Psoas muscle (tissue), 8 donors: Measurements from ENCODE around the gene PDLIM7. TPM values are rescaled to one million over a fixed set of nuclear protein-coding genes. Genes with fewer than 3 reads are reported as not detected.

Source experiments
- ATAC-seq, 4 donors: fragments of 200-7000 bp; cut with Tn5 transposase; one replicate each; pipeline ENCODE4 v1.9.1; 2020; ENCODE audit warnings: moderate library complexity in 3 of 4, mild to moderate bottlenecking in 2 of 4
- DNase-seq, 2 donors: peaks; one replicate each; pipeline ENCODE4 v3.0.0-alpha.2; 2020
- H3K27ac ChIP-seq: fragments of 200-600 bp; one replicate; pipeline ENCODE4 v1.8.0; 2022
- H3K27me3 ChIP-seq, 3 donors: fragments of 200-600 bp in 1 of 3; one replicate each; pipeline versions ENCODE4 v1.6.1 to v1.8.0; 2013 to 2022; ENCODE audit warnings: low read length in 2 of 3, mild to moderate bottlenecking in 2 of 3, moderate library complexity in 1 of 3; ENCODE audit not compliant: insufficient read depth in 3 of 3
- H3K36me3 ChIP-seq, 2 donors: fragments of 200-600 bp in 1 of 2; one replicate each; pipeline versions ENCODE4 v1.6.1 to v1.8.0; 2013 to 2022; ENCODE audit warnings: low read depth in 1 of 2, mild to moderate bottlenecking in 1 of 2, moderate library complexity in 1 of 2; ENCODE audit not compliant: insufficient read depth in 1 of 2
- H3K4me1 ChIP-seq: fragments of 200-600 bp; one replicate; pipeline ENCODE4 v1.8.0; 2022
- H3K4me3 ChIP-seq: fragments of 200-600 bp; one replicate; pipeline ENCODE4 v1.8.0; 2022; ENCODE audit warnings: mild to moderate bottlenecking
- H3K9me3 ChIP-seq: fragments of 200-600 bp; one replicate; pipeline ENCODE4 v1.8.0; 2022
- CTCF ChIP-seq: fragments of 200-600 bp; IDR thresholded peaks from one replicate; pipeline ENCODE4 v1.8.0; 2022; ENCODE audit warnings: antibody characterized with exemption
- WGBS, 3 donors: extraction: QIAGEN DNeasy Blood & Tissue Kit; methylation state at CpG; one replicate each; pipeline versions ENCODE4 v1.1.6 to v1.1.7; 2013; 5-methylcytosine and 5-hydroxymethylcytosine counted together
- intact Hi-C, 2 donors: fragments of 100-400 bp; cut with DNase I; formaldehyde crosslinking; loops; one replicate each; pipeline versions ENCODE4 v1.11.0 to v1.14.2; 2022
- polyA plus RNA-seq, 3 donors: library from polyadenylated mRNA; stranded (reverse); fragments of 200-250 nt; gene quantifications; one replicate each; pipeline ENCODE4 v1.2.3, GENCODE V29; 2013
- total RNA-seq, 4 donors: library from RNA; stranded (reverse); fragmentation: NEBNext Ultra II Directional in 2 of 4; extraction: Animal tissue kit (Norgen Biotek cat#: 25700) in 2 of 4; gene quantifications; one replicate each; pipeline versions ENCODE4 v1.2.1 to v1.2.4, GENCODE V29; 2021 to 2023
- donor health status: healthy with polysubstance abuse.
- donor health status: DM: no; HTN: no; CAD: no; lungs with moderate emphysema.
- donor health status: Bipolar disorder and iron deficiency.
- donor health status: healthy.
- donor health status: DM: yes; HTN: yes; CAD: no.
- donor health status: DM: no; HTN: no; CAD: no.
- donor health status: DM: no; HTN: no; CAD: no.
- donor health status: DM: yes; HTN: yes; CAD: no.

The PDLIM7 gene
- total and polyA plus RNA-seq, 7 donors: 134 to 254 (median 174) TPM

- H3K4me1 ChIP-seq: peaks cover 34% of the 10 kb centered on the region
- peaks cover 0 to 19% of the 10 kb centered on the region in 2 donors for H3K36me3 ChIP-seq
- 14 to 55% (median 15%) methylated on average over 14 of the region's 14 CpGs for WGBS, 3 donors
- intact Hi-C loops: no loop called here
- no peaks in the 10 kb centered on the region for H3K27me3 ChIP-seq
- no peak for TF ChIP-seq CTCF
- H3K4me3 ChIP-seq: no peak overlapping the region
- peak overlapping the region; percentile 80 for H3K27ac ChIP-seq
- peak; percentile 17 to 24 (median 20) for ATAC-seq
- DNase-seq: no peak
- no peaks in the 10 kb centered on the region for H3K9me3 ChIP-seq
Observed at GRCh38 chr5:177479774-177480173, 17.6 kb downstream of the PDLIM7 start.

DNA sequence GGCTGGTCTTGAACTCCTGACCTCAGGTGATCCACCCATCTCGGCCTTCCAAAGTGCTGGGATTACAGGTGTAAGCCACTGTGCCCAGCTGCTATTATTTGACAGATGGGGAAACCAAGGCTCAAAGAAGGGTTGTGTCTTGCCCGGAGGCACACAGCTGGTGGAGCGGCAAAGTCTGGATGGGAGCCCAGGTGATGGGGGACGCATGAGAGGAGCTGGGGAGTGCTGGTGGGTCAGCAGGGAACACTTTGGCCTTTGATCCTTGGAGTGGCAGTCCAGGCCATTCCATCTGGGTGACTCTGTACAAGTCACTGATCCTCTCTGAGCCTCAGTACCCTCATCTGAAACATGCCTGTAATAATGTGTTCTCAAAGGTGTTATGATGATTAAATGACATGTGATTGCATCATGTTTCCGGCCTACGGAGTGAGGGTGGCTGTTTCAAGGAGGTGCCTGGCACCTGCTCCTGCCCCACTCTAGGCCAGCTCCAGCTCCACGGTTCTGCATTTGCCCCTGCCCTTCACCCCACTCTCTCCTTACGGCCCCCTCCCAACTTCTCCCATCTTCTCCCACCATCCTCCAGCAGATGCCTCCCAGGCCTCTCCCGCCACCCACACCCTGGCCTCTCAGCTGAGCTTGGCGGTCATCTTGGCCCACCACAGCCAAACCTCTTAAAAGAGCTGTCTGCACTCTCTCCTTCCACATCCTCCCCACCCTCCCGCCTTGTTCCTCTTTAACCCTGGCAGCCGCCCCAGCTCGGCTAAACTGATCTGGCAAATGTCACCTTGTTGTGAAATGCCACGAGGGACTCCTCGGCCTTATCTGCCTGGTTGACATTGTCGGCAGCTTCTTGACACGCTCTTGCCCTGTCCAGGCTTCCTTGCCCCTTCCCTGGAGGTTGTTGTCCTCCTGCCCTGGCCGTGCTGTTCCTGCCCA is 18.4 kb downstream of the PDLIM7 start:
- WGBS, 3 donors: 14 to 21% (median 16%) methylated on average over 18 of the region's 18 CpGs
- Histone ChIP-seq H3K27ac (peak overlapping the region; percentile 80), H3K9me3 (no peaks in the 10 kb centered on the region), H3K4me1 (peaks cover 26% of the 10 kb centered on the region), H3K27me3 (no peaks in the 10 kb centered on the region), H3K4me3 (no peak overlapping the region), H3K36me3 (peaks cover 0 to 17% of the 10 kb centered on the region in 2 donors)
- DNase-seq: peak; percentile 86 to 94
- intact Hi-C loops: no loop called here
- peak; percentile 56 to 84 (median 70) for ATAC-seq
- TF ChIP-seq CTCF: no peak

DNA sequence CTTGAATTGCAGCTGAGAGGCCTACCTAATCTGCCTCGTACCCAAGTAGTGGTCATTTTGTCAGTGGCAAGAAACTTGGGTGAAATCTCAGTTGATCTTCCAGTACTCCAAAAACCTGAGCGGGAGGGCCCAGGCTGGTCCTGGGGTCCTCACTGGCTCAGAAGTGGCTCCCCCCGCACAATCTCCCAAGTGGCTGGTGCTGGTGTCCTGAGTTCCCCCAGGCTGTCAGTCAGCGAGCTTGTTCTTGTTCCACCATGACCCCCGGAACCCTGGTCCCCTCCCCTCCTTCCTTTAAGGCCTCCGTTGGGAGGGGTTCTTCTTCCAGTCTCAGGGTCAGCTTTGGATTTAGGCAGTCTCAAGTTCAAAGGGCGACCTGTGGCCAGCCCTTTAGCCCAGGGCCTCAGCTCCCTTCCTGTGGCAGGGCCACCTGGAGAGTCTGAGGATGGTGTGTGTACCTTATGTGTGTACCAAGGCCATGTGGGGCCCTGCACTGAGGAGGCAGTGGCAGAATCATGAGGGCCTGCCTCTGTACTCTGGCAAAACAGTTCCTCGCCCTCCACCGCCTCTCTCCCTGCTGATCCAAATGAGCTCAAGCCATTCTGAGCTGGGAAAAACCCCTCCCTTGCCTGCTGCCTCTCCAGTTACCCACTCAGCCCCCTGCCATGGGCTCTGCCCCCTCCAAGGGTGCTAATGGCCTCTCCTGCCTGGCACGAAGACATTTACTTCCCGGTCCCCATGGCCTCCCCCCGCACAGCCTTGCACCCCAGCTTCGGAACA is 19.5 kb downstream of the PDLIM7 start:
- DNase-seq: no peak
- TF ChIP-seq CTCF: no peak
- intact Hi-C loops: no loop called here
- peak in 2 of 4 donors; percentile 0 to 2 for ATAC-seq
- Histone ChIP-seq H3K27ac (peak overlapping the region; percentile 80), H3K27me3 (no peaks in the 10 kb centered on the region), H3K4me3 (no peak overlapping the region), H3K36me3 (peaks cover 0 to 7% of the 10 kb centered on the region in 2 donors), H3K4me1 (peaks cover 21% of the 10 kb centered on the region), H3K9me3 (no peaks in the 10 kb centered on the region)
- WGBS, 3 donors: 92 to 95% (median 93%) methylated on average over 13 of the region's 13 CpGs

DNA sequence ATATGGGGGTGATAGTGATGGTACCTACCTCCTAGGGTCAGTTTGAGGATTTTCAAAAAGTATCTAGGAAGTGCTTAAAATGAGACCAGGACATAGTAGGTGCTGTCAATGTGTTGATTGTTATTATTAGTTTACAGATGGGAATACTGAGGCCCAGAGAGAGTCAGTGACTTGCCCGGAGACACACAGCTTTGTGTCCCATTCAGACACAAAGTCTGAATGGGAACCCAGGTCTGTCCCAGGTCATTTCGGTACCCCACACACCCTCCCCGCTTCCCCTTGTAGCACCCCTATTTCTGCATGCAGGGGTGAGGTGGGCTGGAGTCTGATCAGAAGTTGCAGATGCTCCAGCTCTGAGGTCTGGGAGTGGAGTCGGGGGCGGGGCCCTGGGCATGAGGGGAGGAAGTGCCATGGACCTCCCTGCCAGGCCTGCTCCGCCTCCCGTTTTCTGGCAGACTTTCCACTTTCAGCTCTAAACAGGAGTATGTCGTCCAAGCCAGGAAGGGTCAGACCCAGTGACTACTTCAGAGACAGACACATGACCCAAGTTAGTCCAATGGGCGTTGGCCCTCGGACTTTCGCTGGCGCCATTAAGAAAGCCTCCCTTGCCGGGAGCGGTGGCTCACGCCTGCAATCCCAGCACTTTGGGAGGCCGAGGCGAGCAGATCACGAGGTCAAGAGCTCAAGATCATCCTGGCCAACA is 20.7 kb downstream of the PDLIM7 start:
- peaks cover 0 to 4% of the 10 kb centered on the region in 2 donors for H3K36me3 ChIP-seq
- no peak for TF ChIP-seq CTCF
- 77 to 79% (median 77%) methylated on average over 18 of the region's 18 CpGs for WGBS, 3 donors
- no peak overlapping the region for H3K4me3 ChIP-seq
- intact Hi-C loops: no loop called here
- H3K27ac ChIP-seq: no peak overlapping the region
- ATAC-seq (no peak), DNase-seq (peak in 1 of 2 donors; percentile 65)
- H3K27me3 ChIP-seq: no peaks in the 10 kb centered on the region
- H3K4me1 ChIP-seq: peaks cover 29% of the 10 kb centered on the region
- no peaks in the 10 kb centered on the region for H3K9me3 ChIP-seq
